ENCODE measurements around the gene ARMH3.

ARMH3 gene

GRCh38 chr10:101892782-101893391, 163.1 kb downstream of the ARMH3 start:
- DNase-seq: no peak

GRCh38 chr10:101889256-101890210, 166.4 kb downstream of the ARMH3 start:
- peak; percentile 3 for DNase-seq

GRCh38 chr10:101888251-101888949, 167.6 kb downstream of the ARMH3 start:
- no peak for DNase-seq

GRCh38 chr10:101887775-101888174, 168.2 kb downstream of the ARMH3 start:
- no peak for DNase-seq

- no peak for DNase-seq
Measured at GRCh38 chr10:101886521-101887312, 169.3 kb downstream of the ARMH3 start.

GRCh38 chr10:101881036-101881774, 174.8 kb downstream of the ARMH3 start:
- no peak for DNase-seq

GRCh38 chr10:101880232-101880573, 175.8 kb downstream of the ARMH3 start:
- DNase-seq: no peak

- DNase-seq: no peak
Measured at GRCh38 chr10:101879456-101880231, 176.3 kb downstream of the ARMH3 start.

- DNase-seq: no peak
Measured at GRCh38 chr10:101878869-101879268, 177.1 kb downstream of the ARMH3 start.

- no peak for DNase-seq
Measured at GRCh38 chr10:101875068-101875688, 180.8 kb downstream of the ARMH3 start.

- DNase-seq: no peak
Measured at GRCh38 chr10:101874252-101874651, 181.7 kb downstream of the ARMH3 start.

- no peak for DNase-seq
Measured at GRCh38 chr10:101867931-101868330, 188.0 kb downstream of the ARMH3 start.

GRCh38 chr10:101859530-101859929, 196.4 kb downstream of the ARMH3 start:
- no peak for DNase-seq

GRCh38 chr10:101858723-101859500, 197.1 kb downstream of the ARMH3 start:
- DNase-seq: no peak

GRCh38 chr10:101857802-101858476, 198.0 kb downstream of the ARMH3 start:
- no peak for DNase-seq

GRCh38 chr10:101856626-101857025, 199.3 kb downstream of the ARMH3 start:
- no peak for DNase-seq

GRCh38 chr10:101851411-101852116, 204.4 kb downstream of the ARMH3 start:
- DNase-seq: no peak

- DNase-seq: no peak
Measured at GRCh38 chr10:101850749-101851148, 205.2 kb downstream of the ARMH3 start.

- DNase-seq: no peak
Measured at GRCh38 chr10:101848894-101849351, 207.1 kb downstream of the ARMH3 start.

Measured in DMS79 (cell line).